Prostate gland (tissue), 2 donors: ENCODE measurements around the gene DNAH10. TPM values are rescaled to one million over a fixed set of nuclear protein-coding genes. Genes with fewer than 3 reads are reported as not detected.

Source experiments
- DNase-seq: peaks from one replicate; pipeline ENCODE4 v3.0.0-alpha.2; 2019; ENCODE audit warnings: low spot score
- H3K27ac ChIP-seq, 2 donors: fragments of 200-600 bp; sonication (generic); 2 replicates each; pipeline ENCODE4 v1.5.1; 2017 to 2019
- H3K27me3 ChIP-seq: fragments of 200-600 bp; sonication (generic); replicated peaks from 2 replicates; pipeline ENCODE4 v1.5.1; 2019; ENCODE audit not compliant: insufficient read depth
- H3K36me3 ChIP-seq, 2 donors: fragments of 200-600 bp; sonication (generic); 1 replicate in 1 of 2; 2 replicates in 1 of 2; pipeline versions ENCODE4 v1.5.1 to v1.8.1; 2017 to 2019
- H3K4me1 ChIP-seq: fragments of 200-600 bp; sonication (generic); replicated peaks from 2 replicates; pipeline ENCODE4 v1.5.1; 2019
- H3K4me3 ChIP-seq, 2 donors: fragments of 200-600 bp; sonication (generic); 2 replicates each; pipeline ENCODE4 v1.5.1; 2017 to 2019
- H3K9me3 ChIP-seq: fragments of 200-600 bp; sonication (generic); 2 replicates; pipeline ENCODE4 v1.5.1; 2017
- CTCF ChIP-seq, 4 experiments: fragments of 200-600 bp in 2 of 4; fragments of 450-650 bp in 2 of 4; sonication (generic) in 2 of 4; IDR thresholded peaks; 1 replicate in 3 of 4; 2 replicates in 1 of 4; pipeline ENCODE4 v1.5.1; 2016 to 2019; ENCODE audit warnings: antibody characterized with exemption in 4 of 4, mild to moderate bottlenecking in 2 of 4, moderate library complexity in 2 of 4
- POLR2A ChIP-seq: fragments of 450-650 bp; IDR thresholded peaks from one replicate; pipeline ENCODE4 v1.6.1; 2016; ENCODE audit warnings: antibody characterized with exemption, mild to moderate bottlenecking
- POLR2AphosphoS5 ChIP-seq: sonication (generic); formaldehyde crosslinking; IDR thresholded peaks from one replicate; pipeline ENCODE4 v1.6.1; 2017; ENCODE audit warnings: antibody characterized with exemption
- WGBS: methylation state at CpG from one replicate; pipeline ENCODE4 v1.1.5; 2018; 5-methylcytosine and 5-hydroxymethylcytosine counted together
- intact Hi-C: fragments of 100-400 bp; cut with DNase I; formaldehyde crosslinking; loops from one replicate; pipeline ENCODE4 v1.14.2; 2022
- total RNA-seq, 2 donors: library from RNA; depleted of rRNA; stranded (reverse); fragments of >200 nt; gene quantifications; one replicate each; pipeline ENCODE4 v1.1.0, GENCODE V29; 2016

DNAH10 gene
- total RNA-seq, 2 donors from 2014 or later: 0.68 to 7.9 TPM

- intact Hi-C loops: no loop called here
- Histone ChIP-seq H3K9me3 (no peaks in the 10 kb centered on the region), H3K27ac (no peak overlapping the region), H3K4me3 (no peak overlapping the region), H3K36me3 (peaks cover 0 to 3% of the 10 kb centered on the region in 2 donors), H3K27me3 (no peaks in the 10 kb centered on the region), H3K4me1 (no peaks in the 10 kb centered on the region)
- WGBS: 89% methylated on average over 11 of the region's 11 CpGs
- no peak for DNase-seq
- no peak for TF ChIP-seq CTCF (IDR thresholded peaks at IDR 0.05)
- no peak for TF ChIP-seq POLR2AphosphoS5
- no peak for TF ChIP-seq POLR2A
Observed at GRCh38 chr12:123948401-123948795, 186.3 kb downstream of the DNAH10 start.

- Histone ChIP-seq H3K4me1 (no peaks in the 10 kb centered on the region), H3K27me3 (no peaks in the 10 kb centered on the region), H3K27ac (no peak overlapping the region), H3K36me3 (peaks cover 0 to 3% of the 10 kb centered on the region in 2 donors), H3K9me3 (no peaks in the 10 kb centered on the region), H3K4me3 (no peak overlapping the region)
- 91% methylated on average over 19 of the region's 19 CpGs for WGBS
- TF ChIP-seq POLR2A (no peak), POLR2AphosphoS5 (no peak), CTCF (IDR thresholded peaks at IDR 0.05) (no peak)
- intact Hi-C loops: no loop called here
- DNase-seq: no peak
Observed at GRCh38 chr12:123948796-123949769, 187.0 kb downstream of the DNAH10 start.

GRCh38 chr12:123949770-123950165, 187.7 kb downstream of the DNAH10 start:
- intact Hi-C loops: no loop called here
- DNase-seq: no peak
- TF ChIP-seq POLR2AphosphoS5 (no peak), CTCF (IDR thresholded peaks at IDR 0.05) (no peak), POLR2A (no peak)
- peaks cover 0 to 3% of the 10 kb centered on the region in 2 donors for H3K36me3 ChIP-seq
- no peaks in the 10 kb centered on the region for H3K4me1 ChIP-seq
- no peaks in the 10 kb centered on the region for H3K9me3 ChIP-seq
- 96% methylated on average over 15 of the region's 15 CpGs for WGBS
- H3K27me3 ChIP-seq: no peaks in the 10 kb centered on the region
- no peak overlapping the region for H3K4me3 ChIP-seq
- no peak overlapping the region for H3K27ac ChIP-seq

GRCh38 chr12:123950476-123951349, 188.6 kb downstream of the DNAH10 start:
- Histone ChIP-seq H3K4me1 (no peaks in the 10 kb centered on the region), H3K36me3 (no peaks in the 10 kb centered on the region), H3K27ac (no peak overlapping the region), H3K9me3 (no peaks in the 10 kb centered on the region), H3K4me3 (no peak overlapping the region), H3K27me3 (no peaks in the 10 kb centered on the region)
- no peak for DNase-seq
- 92% methylated on average over 15 of the region's 15 CpGs for WGBS
- intact Hi-C loops: no loop called here
- TF ChIP-seq POLR2AphosphoS5 (no peak), POLR2A (no peak), CTCF (IDR thresholded peaks at IDR 0.05) (no peak)
